ENCODE data around the gene LGALS13. TPM values are rescaled to one million over a fixed set of nuclear protein-coding genes. Genes with fewer than 3 reads are reported as not detected.

LGALS13 gene
- total RNA-seq, 1 experiment from 2014 or later = not detected

- no peak overlapping the region for H3K4me3 ChIP-seq (replicated peaks in 1 of 2; ENCODE audit: low read depth in 1 of 2, low read length in 2 of 2)
- H3K9me2 ChIP-seq (ENCODE audit: insufficient read depth) = no peaks in the 10 kb centered on the region
- no peak overlapping the region for H3K9ac ChIP-seq (ENCODE audit: low read length)
- DNase-seq (ENCODE audit: low read depth, low spot score) = no peak
- no peaks in the 10 kb centered on the region for H3K79me2 ChIP-seq (ENCODE audit: insufficient read depth, low read length)
- H2AFZ ChIP-seq (ENCODE audit: low read depth, low read length, poor library complexity, severe bottlenecking) = no peak overlapping the region
- POLR2A ChIA-PET = no interaction called here
- H3K27ac ChIP-seq (ENCODE audit: low read depth, low read length) = no peak overlapping the region
- no peak for TF ChIP-seq EGR1 (IDR thresholded peaks at IDR 0.05; ENCODE audit: low read depth)
- no peak for TF ChIP-seq YY1 (IDR thresholded peaks at IDR 0.05; ENCODE audit: extremely low read depth, insufficient replicate concordance, low read depth, low read length)
- no peaks in the 10 kb centered on the region for H3K4me1 ChIP-seq (ENCODE audit: control insufficient read depth in 1 of 2, insufficient read depth in 2 of 2, low read length in 2 of 2)
- no peak for ATAC-seq
- no peaks in the 10 kb centered on the region for H4K20me1 ChIP-seq (ENCODE audit: insufficient read depth)
- H3K36me3 ChIP-seq (ENCODE audit: control insufficient read depth in 1 of 2, insufficient read depth in 2 of 2, low read length in 2 of 2) = no peaks in the 10 kb centered on the region
- intact Hi-C loops (cut with micrococcal nuclease) = loop anchor here (5.0 kb wide), 1 partner anchor 44 kb away; no protein-coding TSS in a partner anchor
- no peaks in the 10 kb centered on the region for H3K9me3 ChIP-seq (ENCODE audit: control insufficient read depth in 1 of 2, insufficient read depth in 1 of 2, low read depth in 1 of 2, low read length in 2 of 2)
- CTCF ChIA-PET = no interaction called here
- no TSS peak for BruUV-seq (replicated peaks)
- RAD21 ChIA-PET (ENCODE audit: low non-redundant PET in 1 of 2, low total read pairs in 2 of 2, uncharacterized antibody in 2 of 2, unreplicated experiment in 2 of 2) = no interaction called here
- H3K4me2 ChIP-seq (ENCODE audit: low read length) = no peak overlapping the region
- peaks cover 52% of the 10 kb centered on the region for H3K27me3 ChIP-seq (ENCODE audit: insufficient read depth, low read length)
Measured at GRCh38 chr19:39641773-39642172, 39.4 kb downstream of the LGALS13 start.

DNA sequence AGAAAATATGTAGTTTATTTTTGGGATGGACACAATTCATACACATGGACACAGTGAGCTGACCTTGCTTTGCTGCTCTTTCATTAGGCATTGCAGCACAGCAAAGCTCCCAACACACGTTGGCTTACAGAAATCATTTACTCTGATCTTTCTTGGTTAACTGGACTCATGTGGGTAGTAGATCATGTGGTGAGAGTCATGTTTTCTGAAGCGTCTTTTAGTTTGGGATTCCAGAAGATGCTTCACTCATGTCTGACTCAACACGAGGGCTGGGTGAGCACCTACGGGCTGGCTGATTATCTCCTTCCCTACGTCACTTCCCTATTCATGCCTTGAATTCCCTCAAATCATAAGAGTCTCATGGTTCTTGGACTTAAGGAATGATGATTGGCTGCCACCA lies 41.3 kb downstream of the LGALS13 start:
- no TSS peak for BruUV-seq (replicated peaks)
- ChIA-PET POLR2A (no interaction called here), CTCF (no interaction called here), RAD21 (ENCODE audit: low non-redundant PET in 1 of 2, low total read pairs in 2 of 2, uncharacterized antibody in 2 of 2, unreplicated experiment in 2 of 2) (no interaction called here)
- no peak for ATAC-seq
- no peaks in the 10 kb centered on the region for H3K79me2 ChIP-seq (ENCODE audit: insufficient read depth, low read length)
- H3K9me3 ChIP-seq (ENCODE audit: control insufficient read depth in 1 of 2, insufficient read depth in 1 of 2, low read depth in 1 of 2, low read length in 2 of 2) = no peaks in the 10 kb centered on the region
- H3K36me3 ChIP-seq (ENCODE audit: control insufficient read depth in 1 of 2, insufficient read depth in 2 of 2, low read length in 2 of 2) = no peaks in the 10 kb centered on the region
- H2AFZ ChIP-seq (ENCODE audit: low read depth, low read length, poor library complexity, severe bottlenecking) = no peak overlapping the region
- H3K9me2 ChIP-seq (ENCODE audit: insufficient read depth) = no peaks in the 10 kb centered on the region
- TF ChIP-seq, protein P1, sequence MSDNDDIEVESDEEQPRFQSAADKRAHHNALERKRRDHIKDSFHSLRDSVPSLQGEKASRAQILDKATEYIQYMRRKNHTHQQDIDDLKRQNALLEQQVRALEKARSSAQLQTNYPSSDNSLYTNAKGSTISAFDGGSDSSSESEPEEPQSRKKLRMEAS (IDR thresholded peaks at IDR 0.05) = no peak
- no peak for TF ChIP-seq TCF7L2 (IDR thresholded peaks at IDR 0.05; ENCODE audit: borderline replicate concordance, extremely low read depth, insufficient read depth, insufficient read length)
- no peak for TF ChIP-seq ZFX (IDR thresholded peaks at IDR 0.05)
- intact Hi-C loops (cut with micrococcal nuclease) = loop anchor here (5.0 kb wide), 1 partner anchor 46 kb away; no protein-coding TSS in a partner anchor
- no peaks in the 10 kb centered on the region for H4K20me1 ChIP-seq (ENCODE audit: insufficient read depth)
- no peak for DNase-seq (ENCODE audit: low read depth, low spot score)
- H3K4me2 ChIP-seq (ENCODE audit: low read length) = no peak overlapping the region
- H3K9ac ChIP-seq (ENCODE audit: low read length) = no peak overlapping the region
- no peak overlapping the region for H3K4me3 ChIP-seq (replicated peaks in 1 of 2; ENCODE audit: low read depth in 1 of 2, low read length in 2 of 2)
- H3K27ac ChIP-seq (ENCODE audit: low read depth, low read length) = no peak overlapping the region
- H3K27me3 ChIP-seq (ENCODE audit: insufficient read depth, low read length) = peaks cover 53% of the 10 kb centered on the region
- H3K4me1 ChIP-seq (ENCODE audit: control insufficient read depth in 1 of 2, insufficient read depth in 2 of 2, low read length in 2 of 2) = no peaks in the 10 kb centered on the region
